HL-60 (cell line): ENCODE results near the gene APOH.

Experiments used
- DNase-seq, 2 experiments: peaks; one replicate each; pipeline ENCODE4 v3.0.0-alpha.2; 2010 to 2020; ENCODE audit warnings: low read depth in 1 of 2, low spot score in 1 of 2
- H3K27ac ChIP-seq: fragments of 250-450 bp; sonication (Bioruptor Pico); replicated peaks from 2 replicates; pipeline ENCODE4 v1.5.1; 2020; ENCODE audit warnings: mild to moderate bottlenecking, moderate library complexity
- H3K27me3 ChIP-seq: fragments of 250-450 bp; sonication (Bioruptor Pico); 2 replicates; pipeline ENCODE4 v1.5.1; 2021; ENCODE audit warnings: mild to moderate bottlenecking, moderate library complexity; ENCODE audit not compliant: insufficient read depth, poor library complexity, severe bottlenecking
- H3K4me3 ChIP-seq: replicated peaks from 2 replicates; pipeline ENCODE4 v1.5.1; 2011; ENCODE audit warnings: mild to moderate bottlenecking, control low read depth, low read length; ENCODE audit not compliant: insufficient read depth
- CTCF ChIP-seq: IDR thresholded peaks from one replicate; pipeline ENCODE4 v1.5.1; 2011; ENCODE audit warnings: low read length, control low read depth, inconsistent platforms; ENCODE audit not compliant: insufficient read depth
- GABPA ChIP-seq: IDR thresholded peaks from 2 replicates; pipeline ENCODE4 v1.6.1; 2012; ENCODE audit warnings: low read depth
- POLR2AphosphoS5 ChIP-seq: IDR thresholded peaks from 2 replicates; pipeline ENCODE4 v1.6.1; 2012; ENCODE audit warnings: low read depth
- REST ChIP-seq: IDR thresholded peaks from 2 replicates; pipeline ENCODE4 v1.6.1; 2012; ENCODE audit warnings: low read depth; ENCODE audit not compliant: insufficient replicate concordance
- SPI1 ChIP-seq: IDR thresholded peaks from 2 replicates; pipeline ENCODE4 v1.6.1; 2012; ENCODE audit warnings: low read depth, mild to moderate bottlenecking, borderline replicate concordance

Gene APOH

GRCh38 chr17:66192378-66192687 is 36.9 kb downstream of the APOH start:
- no peak overlapping the region for H3K27ac ChIP-seq
- TF ChIP-seq GABPA (no peak), SPI1 (no peak), CTCF (no peak), REST (no peak), POLR2AphosphoS5 (no peak)
- DNase-seq, result no peak
- H3K4me3 ChIP-seq, result peak overlapping the region; percentile 59
- no peaks in the 10 kb centered on the region for H3K27me3 ChIP-seq

GRCh38 chr17:66191593-66192377 is 37.4 kb downstream of the APOH start, which contains the start of gene CEP112:
Gene CEP112 (minus strand): TSS chr17:66192133.
- peak within 1 kb of the TSS; percentile 59 for H3K4me3 ChIP-seq
- peak; percentile 49 to 53 for DNase-seq
- no peaks in the 10 kb centered on the region for H3K27me3 ChIP-seq
- no peak within 1 kb of the TSS for H3K27ac ChIP-seq
- TF ChIP-seq GABPA (no peak), SPI1 (no peak), CTCF (no peak), POLR2AphosphoS5 (no peak), REST (no peak)

- H3K4me3 ChIP-seq, result peak overlapping the region; percentile 59
- H3K27me3 ChIP-seq, result no peaks in the 10 kb centered on the region
- DNase-seq, result no peak
- TF ChIP-seq POLR2AphosphoS5, result no peak
- no peak for TF ChIP-seq GABPA
- TF ChIP-seq CTCF, result no peak
- TF ChIP-seq REST, result no peak
- no peak for TF ChIP-seq SPI1
- H3K27ac ChIP-seq, result no peak overlapping the region
Observed at GRCh38 chr17:66190738-66191592, 38.2 kb downstream of the APOH start.
